Measurements from ENCODE around the gene AP1G1.

DNA sequence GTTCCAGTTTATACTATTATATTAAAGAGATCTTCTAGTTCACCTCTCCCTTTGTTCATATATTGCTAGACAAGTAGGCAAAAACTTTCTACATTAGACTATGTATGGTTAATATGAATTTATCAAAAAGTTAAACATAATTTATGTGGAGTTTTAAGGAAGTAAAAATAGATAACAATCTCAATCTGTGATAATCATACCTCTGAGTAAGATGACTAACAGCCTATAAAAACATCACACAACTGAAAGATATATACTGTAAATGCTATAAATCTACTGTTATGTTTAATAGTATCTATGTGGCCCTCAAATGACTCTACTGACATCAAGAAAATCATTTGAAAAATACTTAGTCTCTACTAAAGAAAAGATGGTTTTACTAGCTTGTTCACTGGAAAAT lies 37.1 kb downstream of the AP1G1 start:
- TF ChIP-seq POLR2AphosphoS5 (IDR thresholded peaks at IDR 0.05) (no peak), CTCF (IDR thresholded peaks at IDR 0.05) (no peak), POLR2A (IDR thresholded peaks at IDR 0.05) (no peak)
